Measurements from ENCODE around the gene MORN4.

The MORN4 gene

GRCh38 chr10:97567891-97568290 is 65.4 kb downstream of the MORN4 start:
- Histone ChIP-seq H3K9ac (no peak overlapping the region), H3K36me3 (ENCODE audit: insufficient read depth) (no peaks in the 10 kb centered on the region), H3K79me2 (ENCODE audit: insufficient read depth, low read depth) (no peaks in the 10 kb centered on the region), H3K4me2 (no peak overlapping the region), H2AFZ (ENCODE audit: low read depth) (no peak overlapping the region), H3K4me3 (IDR thresholded peaks at IDR 0.05; ENCODE audit: insufficient read depth, low read depth, low read length) (no peak overlapping the region), H3K4me1 (ENCODE audit: low read depth, poor library complexity, severe bottlenecking) (no peaks in the 10 kb centered on the region), H3K27ac (no peak overlapping the region), H4K20me1 (ENCODE audit: insufficient read depth) (no peaks in the 10 kb centered on the region), H3K27me3 (ENCODE audit: insufficient read depth, low read depth) (no peaks in the 10 kb centered on the region)
- TF ChIP-seq, protein P1, sequence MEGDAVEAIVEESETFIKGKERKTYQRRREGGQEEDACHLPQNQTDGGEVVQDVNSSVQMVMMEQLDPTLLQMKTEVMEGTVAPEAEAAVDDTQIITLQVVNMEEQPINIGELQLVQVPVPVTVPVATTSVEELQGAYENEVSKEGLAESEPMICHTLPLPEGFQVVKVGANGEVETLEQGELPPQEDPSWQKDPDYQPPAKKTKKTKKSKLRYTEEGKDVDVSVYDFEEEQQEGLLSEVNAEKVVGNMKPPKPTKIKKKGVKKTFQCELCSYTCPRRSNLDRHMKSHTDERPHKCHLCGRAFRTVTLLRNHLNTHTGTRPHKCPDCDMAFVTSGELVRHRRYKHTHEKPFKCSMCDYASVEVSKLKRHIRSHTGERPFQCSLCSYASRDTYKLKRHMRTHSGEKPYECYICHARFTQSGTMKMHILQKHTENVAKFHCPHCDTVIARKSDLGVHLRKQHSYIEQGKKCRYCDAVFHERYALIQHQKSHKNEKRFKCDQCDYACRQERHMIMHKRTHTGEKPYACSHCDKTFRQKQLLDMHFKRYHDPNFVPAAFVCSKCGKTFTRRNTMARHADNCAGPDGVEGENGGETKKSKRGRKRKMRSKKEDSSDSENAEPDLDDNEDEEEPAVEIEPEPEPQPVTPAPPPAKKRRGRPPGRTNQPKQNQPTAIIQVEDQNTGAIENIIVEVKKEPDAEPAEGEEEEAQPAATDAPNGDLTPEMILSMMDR (conservative IDR thresholded peaks at IDR 0.05; ENCODE audit: low read depth, low read length), result no peak

GRCh38 chr10:97566336-97566996 is 66.8 kb downstream of the MORN4 start:
- H3K9ac ChIP-seq, result no peak overlapping the region
- no peaks in the 10 kb centered on the region for H3K36me3 ChIP-seq (ENCODE audit: insufficient read depth)
- no peak overlapping the region for H3K4me2 ChIP-seq
- H3K4me3 ChIP-seq (IDR thresholded peaks at IDR 0.05; ENCODE audit: insufficient read depth, low read depth, low read length), result no peak overlapping the region
- H3K27ac ChIP-seq, result no peak overlapping the region
- no peaks in the 10 kb centered on the region for H3K79me2 ChIP-seq (ENCODE audit: insufficient read depth, low read depth)
- TF ChIP-seq, protein P1 (conservative IDR thresholded peaks at IDR 0.05; ENCODE audit: low read depth, low read length), result no peak
- no peaks in the 10 kb centered on the region for H4K20me1 ChIP-seq (ENCODE audit: insufficient read depth)
- no peak overlapping the region for H2AFZ ChIP-seq (ENCODE audit: low read depth)
- no peaks in the 10 kb centered on the region for H3K4me1 ChIP-seq (ENCODE audit: low read depth, poor library complexity, severe bottlenecking)
- no peaks in the 10 kb centered on the region for H3K27me3 ChIP-seq (ENCODE audit: insufficient read depth, low read depth)

- Histone ChIP-seq H3K36me3 (ENCODE audit: insufficient read depth) (no peaks in the 10 kb centered on the region), H3K79me2 (ENCODE audit: insufficient read depth, low read depth) (no peaks in the 10 kb centered on the region), H3K4me1 (ENCODE audit: low read depth, poor library complexity, severe bottlenecking) (no peaks in the 10 kb centered on the region), H2AFZ (ENCODE audit: low read depth) (no peak overlapping the region), H3K27ac (no peak overlapping the region), H4K20me1 (ENCODE audit: insufficient read depth) (no peaks in the 10 kb centered on the region), H3K9ac (no peak overlapping the region), H3K4me2 (no peak overlapping the region), H3K4me3 (IDR thresholded peaks at IDR 0.05; ENCODE audit: insufficient read depth, low read depth, low read length) (no peak overlapping the region), H3K27me3 (ENCODE audit: insufficient read depth, low read depth) (no peaks in the 10 kb centered on the region)
- TF ChIP-seq, protein P1 (conservative IDR thresholded peaks at IDR 0.05; ENCODE audit: low read depth, low read length), result no peak
Observed at GRCh38 chr10:97564776-97565175, 68.5 kb downstream of the MORN4 start.

All from KMS-11 (cell line).